ENCODE data around the gene CYP4V2. TPM values are rescaled to one million over a fixed set of nuclear protein-coding genes. Genes with fewer than 3 reads are reported as not detected.

Gene CYP4V2
- total and polyA plus RNA-seq, 12 donors, result 8.1 to 37.9 (median 25.9) TPM

DNA sequence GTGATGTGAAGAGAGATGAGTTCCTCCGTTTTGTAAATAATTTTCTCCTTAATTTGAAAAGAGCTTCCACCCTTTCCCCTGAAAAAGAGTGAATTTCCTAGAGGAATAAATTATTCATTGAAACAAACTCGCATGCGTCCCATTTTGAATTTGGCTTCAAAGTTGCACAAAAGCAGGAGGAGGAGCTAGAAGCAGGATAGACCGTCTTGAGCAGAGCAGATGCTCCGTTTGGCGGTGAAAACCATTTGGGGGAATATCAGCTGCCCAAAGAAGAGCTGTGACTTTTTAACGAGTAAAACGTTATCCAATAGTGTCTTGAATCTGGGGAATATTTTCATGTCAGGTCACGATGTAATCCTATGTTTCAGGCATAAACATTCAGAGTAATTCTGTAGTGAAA lies 44.9 kb upstream of the CYP4V2 start:
- Histone ChIP-seq H3K4me3 (no peak overlapping the region), H3K4me1 (peaks cover 0 to 26% (median 13%) of the 10 kb centered on the region in 9 donors), H3K27ac (no peak overlapping the region), H3K27me3 (peaks cover 0 to 46% (median 0%) of the 10 kb centered on the region in 7 donors), H3K36me3 (no peaks in the 10 kb centered on the region), H3K9me3 (no peaks in the 10 kb centered on the region)
- no peak for TF ChIP-seq CTCF (IDR thresholded peaks at IDR 0.05)
- 81 to 83% methylated on average over 9 of the region's 9 CpGs for WGBS, 2 donors
- intact Hi-C loops (cut with DNase I), result loop anchor here in 1 of 10 donors (5.0 kb wide), 1 partner anchor 46 kb away; the partner anchor contains the start of gene CYP4V2
- no peak for ATAC-seq
- DNase-seq, result no peak

DNA sequence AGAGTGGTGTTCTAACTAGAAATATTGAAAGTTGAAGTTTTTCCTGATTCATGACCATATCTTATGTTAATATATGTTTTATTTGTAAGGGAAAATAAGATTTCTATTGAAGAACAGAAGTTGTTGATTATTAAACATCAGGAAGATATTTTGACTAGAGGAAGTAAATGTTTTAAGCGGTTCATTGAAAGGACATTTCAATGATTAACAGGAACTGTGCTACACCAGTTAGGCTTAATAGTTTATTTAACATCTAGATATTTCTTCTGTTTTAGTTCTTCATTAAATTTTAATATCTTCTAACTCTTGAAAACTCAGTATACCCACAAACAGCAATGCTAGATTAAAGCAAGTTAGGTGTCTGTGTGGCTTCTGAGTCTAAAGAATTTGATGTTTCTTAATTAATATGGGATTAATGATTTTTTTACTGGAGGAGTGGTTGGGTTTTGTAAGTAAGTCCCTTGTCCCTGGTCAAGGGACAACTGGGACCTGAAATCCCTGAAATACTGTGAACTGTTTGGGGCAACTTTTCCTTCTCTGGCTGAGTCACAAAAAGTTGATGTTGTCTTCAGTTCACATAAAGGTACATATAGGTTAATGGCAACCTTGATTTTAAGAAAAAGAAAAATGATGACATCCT lies 42.9 kb upstream of the CYP4V2 start:
- Histone ChIP-seq H3K27ac (no peak overlapping the region), H3K9me3 (no peaks in the 10 kb centered on the region), H3K4me3 (no peak overlapping the region), H3K36me3 (peaks cover 0 to 4% (median 0%) of the 10 kb centered on the region in 9 donors), H3K4me1 (peaks cover 0 to 26% (median 13%) of the 10 kb centered on the region in 9 donors), H3K27me3 (peaks cover 0 to 41% (median 0%) of the 10 kb centered on the region in 7 donors)
- TF ChIP-seq CTCF (IDR thresholded peaks at IDR 0.05), result no peak
- intact Hi-C loops (cut with DNase I), result loop anchor here in 1 of 10 donors (5.0 kb wide), 1 partner anchor 44 kb away; the partner anchor contains the start of gene CYP4V2
- ATAC-seq (no peak), DNase-seq (no peak)
- WGBS, 2 donors, result 94 to 96% methylated on average over 1 of the region's 1 CpG

DNA sequence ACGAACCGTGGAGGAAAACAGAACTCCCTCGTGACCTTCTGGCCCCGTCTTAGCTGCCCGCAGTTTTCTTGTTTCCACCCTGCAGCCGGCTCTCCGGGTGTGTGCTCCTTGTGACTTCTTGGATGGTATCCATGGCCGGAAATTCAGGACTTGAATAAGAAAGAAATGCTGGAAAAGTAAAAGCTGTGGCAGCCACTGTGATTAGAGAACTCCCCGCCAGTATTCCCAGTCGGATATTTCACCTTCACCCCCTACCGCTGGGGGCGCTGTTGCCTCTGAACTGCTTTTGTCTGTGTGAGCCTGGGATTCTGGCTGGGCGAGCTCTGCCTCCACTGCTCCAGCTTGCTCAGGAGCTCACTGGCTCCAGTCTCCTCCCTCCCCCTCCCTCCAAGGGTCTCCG lies 41.5 kb upstream of the CYP4V2 start:
- peaks cover 0 to 30% (median 0%) of the 10 kb centered on the region in 7 donors for H3K27me3 ChIP-seq
- 32 to 51% methylated on average over 14 of the region's 14 CpGs for WGBS, 2 donors
- intact Hi-C loops (cut with DNase I), result loop anchor here in 1 of 10 donors (5.0 kb wide), 1 partner anchor 42 kb away; the partner anchor contains the start of gene CYP4V2
- H3K9me3 ChIP-seq, result no peaks in the 10 kb centered on the region
- ATAC-seq (peak in 7 of 8 donors; percentile 54 to 89 (median 59)), DNase-seq (peak; percentile 70 to 82)
- TF ChIP-seq CTCF (IDR thresholded peaks at IDR 0.05), result peak in 8 of 9 donors; percentile 39 to 87 (median 71)
- H3K27ac ChIP-seq, result peak overlapping the region in 5 of 10 donors; percentile 2 to 65 (median 15)
- H3K36me3 ChIP-seq, result peaks cover 0 to 12% (median 0%) of the 10 kb centered on the region in 9 donors
- H3K4me1 ChIP-seq, result peaks cover 0 to 19% (median 8%) of the 10 kb centered on the region in 9 donors
- H3K4me3 ChIP-seq, result peak overlapping the region in 6 of 10 donors; percentile 0 to 36 (median 28)

DNA sequence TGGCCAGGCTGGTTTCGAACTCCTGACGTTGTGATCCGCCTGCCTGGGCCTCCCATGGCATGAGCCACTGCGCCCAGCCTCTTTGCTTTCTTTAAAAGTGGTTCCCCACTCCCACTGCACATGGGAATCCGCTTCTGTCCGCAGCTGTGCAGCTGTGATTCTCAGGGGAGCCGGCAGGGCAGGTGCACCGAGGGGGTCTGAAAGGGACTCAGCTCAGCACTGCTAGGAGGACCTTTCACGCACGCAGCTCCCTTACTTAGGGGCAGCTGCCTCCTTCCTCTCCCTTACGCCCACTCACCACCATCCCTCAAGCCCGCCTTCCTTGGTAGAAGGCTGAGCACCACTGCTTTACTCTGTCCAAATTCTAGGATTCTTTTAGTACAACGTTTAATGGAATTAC lies 40.4 kb upstream of the CYP4V2 start:
- ATAC-seq (no peak), DNase-seq (no peak)
- WGBS, 2 donors, result 93 to 97% methylated on average over 13 of the region's 13 CpGs
- Histone ChIP-seq H3K9me3 (no peaks in the 10 kb centered on the region), H3K36me3 (peaks cover 0 to 13% (median 0%) of the 10 kb centered on the region in 9 donors), H3K27me3 (peaks cover 0 to 20% (median 0%) of the 10 kb centered on the region in 7 donors), H3K4me3 (no peak overlapping the region), H3K27ac (no peak overlapping the region), H3K4me1 (peaks cover 0 to 11% (median 0%) of the 10 kb centered on the region in 9 donors)
- intact Hi-C loops (cut with DNase I), result no loop called here
- TF ChIP-seq CTCF (IDR thresholded peaks at IDR 0.05), result no peak

Measured in heart right ventricle (tissue), 16 donors.